Ecto neural progenitor cell (in vitro differentiated cells): ENCODE measurements around the gene PPP1R17.
A peak's percentile ranks its signal among the peaks of the same experiment; 100 is the strongest.

Source experiments
- DNase-seq: peaks from one replicate; pipeline ENCODE4 v3.0.0-alpha.2; 2018; ENCODE audit warnings: low spot score

PPP1R17 gene

GRCh38 chr7:31687024-31687748, at the start of gene PPP1R17:
PPP1R17 (plus strand) TSS chr7:31687215; CDS start chr7:31692442, 5,227 bp downstream.
- peak; percentile 60 for DNase-seq

- DNase-seq = no peak
These were observed 46.6 kb upstream of the PPP1R17 start for GRCh38 chr7:31640381-31640780.

GRCh38 chr7:31642681-31643115, 44.3 kb upstream of the PPP1R17 start:
- DNase-seq = no peak

- DNase-seq = no peak
These were observed 40.1 kb upstream of the PPP1R17 start for GRCh38 chr7:31646942-31647341.

GRCh38 chr7:31647511-31647910, 39.5 kb upstream of the PPP1R17 start:
- no peak for DNase-seq

- DNase-seq = no peak
These were observed 38.7 kb upstream of the PPP1R17 start for GRCh38 chr7:31648288-31648687.

- DNase-seq = no peak
These were observed 38.1 kb upstream of the PPP1R17 start for GRCh38 chr7:31648880-31649279.

GRCh38 chr7:31651234-31652062, 35.6 kb upstream of the PPP1R17 start:
- DNase-seq = no peak

- DNase-seq = no peak
These were observed 35.0 kb upstream of the PPP1R17 start for GRCh38 chr7:31652063-31652326.

- DNase-seq = peak; percentile 48
These were observed 23.9 kb upstream of the PPP1R17 start for GRCh38 chr7:31663072-31663471.

- no peak for DNase-seq
These were observed 22.1 kb upstream of the PPP1R17 start for GRCh38 chr7:31664890-31665289.

GRCh38 chr7:31665546-31665945, 21.5 kb upstream of the PPP1R17 start:
- DNase-seq = no peak

- DNase-seq = no peak
These were observed 17.6 kb upstream of the PPP1R17 start for GRCh38 chr7:31669461-31669860.

- no peak for DNase-seq
These were observed 7.3 kb upstream of the PPP1R17 start for GRCh38 chr7:31679574-31680305.

- no peak for DNase-seq
These were observed 3.4 kb upstream of the PPP1R17 start for GRCh38 chr7:31683445-31684225.

GRCh38 chr7:31688372-31688771, 1.4 kb downstream of the PPP1R17 start:
- DNase-seq = no peak

- no peak for DNase-seq
These were observed 2.0 kb downstream of the PPP1R17 start for GRCh38 chr7:31688996-31689395.

GRCh38 chr7:31690935-31691334, 3.9 kb downstream of the PPP1R17 start:
- no peak for DNase-seq

- no peak for DNase-seq
These were observed 5.4 kb downstream of the PPP1R17 start for GRCh38 chr7:31692451-31692850.

- no peak for DNase-seq
These were observed 5.9 kb downstream of the PPP1R17 start for GRCh38 chr7:31692871-31693270.

GRCh38 chr7:31695859-31696614, 9.0 kb downstream of the PPP1R17 start:
- DNase-seq = no peak
